Endothelial cell of umbilical vein (primary cell): ENCODE data around the gene ACVR1C.

Source experiments
- POLR2A ChIP-seq: IDR thresholded peaks from 2 replicates; pipeline ENCODE4 v1.6.1; 2012; ENCODE audit warnings: low read depth, mild to moderate bottlenecking, control low read depth, low read length
- TF ChIP-seq, protein P1 (sequence below), 2 donors: IDR thresholded peaks; 1 replicate in 1 of 2; 2 replicates in 1 of 2; pipeline ENCODE4 v1.5.1; 2011; ENCODE audit warnings: low read length in 2 of 2, mild to moderate bottlenecking in 2 of 2, moderate library complexity in 2 of 2, control low read depth in 1 of 2, inconsistent platforms in 1 of 2, low read depth in 1 of 2; ENCODE audit not compliant: insufficient read depth in 1 of 2; ENCODE audit errors: extremely low read depth in 1 of 2

DNA sequence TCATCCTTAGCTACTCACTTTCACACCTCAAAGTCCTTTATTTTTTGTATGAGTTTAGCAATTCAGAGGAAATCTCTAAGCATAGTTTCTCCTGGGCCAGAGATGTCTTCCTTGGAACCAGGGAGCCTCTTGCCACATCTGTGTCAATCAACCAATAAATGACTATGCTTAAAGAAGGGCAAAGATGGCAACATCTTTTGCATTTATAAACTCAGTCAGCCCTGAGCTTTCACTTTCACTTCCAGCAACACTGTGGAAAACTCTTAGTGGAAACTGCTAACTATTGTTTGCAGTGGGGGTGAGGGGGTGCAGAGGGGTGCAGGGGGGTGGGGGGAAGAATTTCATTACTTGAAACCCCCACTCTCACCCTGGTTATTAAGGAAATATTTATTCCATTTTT, 3.4 kb downstream of the ACVR1C start:
- no peak for TF ChIP-seq POLR2A
- TF ChIP-seq, protein P1, sequence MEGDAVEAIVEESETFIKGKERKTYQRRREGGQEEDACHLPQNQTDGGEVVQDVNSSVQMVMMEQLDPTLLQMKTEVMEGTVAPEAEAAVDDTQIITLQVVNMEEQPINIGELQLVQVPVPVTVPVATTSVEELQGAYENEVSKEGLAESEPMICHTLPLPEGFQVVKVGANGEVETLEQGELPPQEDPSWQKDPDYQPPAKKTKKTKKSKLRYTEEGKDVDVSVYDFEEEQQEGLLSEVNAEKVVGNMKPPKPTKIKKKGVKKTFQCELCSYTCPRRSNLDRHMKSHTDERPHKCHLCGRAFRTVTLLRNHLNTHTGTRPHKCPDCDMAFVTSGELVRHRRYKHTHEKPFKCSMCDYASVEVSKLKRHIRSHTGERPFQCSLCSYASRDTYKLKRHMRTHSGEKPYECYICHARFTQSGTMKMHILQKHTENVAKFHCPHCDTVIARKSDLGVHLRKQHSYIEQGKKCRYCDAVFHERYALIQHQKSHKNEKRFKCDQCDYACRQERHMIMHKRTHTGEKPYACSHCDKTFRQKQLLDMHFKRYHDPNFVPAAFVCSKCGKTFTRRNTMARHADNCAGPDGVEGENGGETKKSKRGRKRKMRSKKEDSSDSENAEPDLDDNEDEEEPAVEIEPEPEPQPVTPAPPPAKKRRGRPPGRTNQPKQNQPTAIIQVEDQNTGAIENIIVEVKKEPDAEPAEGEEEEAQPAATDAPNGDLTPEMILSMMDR (IDR thresholded peaks at IDR 0.05; ENCODE audit: extremely low read depth in 1 of 2, insufficient read depth in 1 of 2, low read depth in 1 of 2, low read length in 2 of 2), result no peak
